ENCODE data around the gene EXOC6. TPM values are rescaled to one million over a fixed set of nuclear protein-coding genes. Genes with fewer than 3 reads are reported as not detected.

Gene EXOC6
- total RNA-seq, 2 experiments from 2014 or later, result 8.8 to 9.5 TPM

DNA sequence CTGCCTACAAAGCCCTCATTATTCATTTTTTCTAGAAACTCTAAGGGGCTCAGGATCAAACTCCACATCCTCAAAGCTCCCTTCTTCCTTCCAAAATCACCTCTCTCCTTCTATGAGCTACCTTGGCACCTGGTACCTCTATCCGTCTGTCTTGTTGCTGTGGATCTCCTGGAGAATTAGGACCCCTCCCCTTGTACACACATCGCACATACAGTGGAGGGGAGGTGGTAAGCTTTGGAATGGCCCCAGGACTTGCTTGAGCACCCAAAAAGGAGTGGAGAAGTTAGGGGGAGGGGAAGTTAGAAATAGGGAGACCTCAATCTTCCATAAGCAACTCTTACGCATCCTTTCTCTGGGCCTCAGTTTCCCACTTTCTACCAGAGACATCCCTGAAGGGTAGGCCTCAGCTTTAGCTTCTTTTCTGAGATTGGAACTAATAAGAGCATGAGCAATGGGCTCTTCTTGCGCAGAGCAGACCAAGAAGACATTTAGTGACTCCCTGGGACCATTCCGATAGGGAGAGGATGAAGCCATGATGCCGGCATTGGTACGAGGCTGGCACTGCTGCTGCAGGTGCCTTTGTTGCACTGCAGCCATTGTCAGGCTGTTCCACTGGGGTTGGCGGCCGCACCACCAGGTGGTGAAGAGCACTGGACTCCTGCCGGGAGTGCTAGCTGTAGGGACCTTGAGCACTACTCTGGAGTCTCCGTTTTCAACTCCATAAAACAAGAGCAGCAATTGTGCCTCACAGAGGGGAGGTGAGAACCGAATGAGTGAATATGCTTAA, 216.7 kb downstream of the EXOC6 start:
- intact Hi-C loops (cut with micrococcal nuclease), result no loop called here
- POLR2A ChIA-PET, result interaction anchor here (0.7 to 1.3 kb wide), 2 partner anchors 10 to 107 kb away, joined by 3 to 6 read pairs; no protein-coding TSS in a partner anchor
- ATAC-seq, result no peak

DNA sequence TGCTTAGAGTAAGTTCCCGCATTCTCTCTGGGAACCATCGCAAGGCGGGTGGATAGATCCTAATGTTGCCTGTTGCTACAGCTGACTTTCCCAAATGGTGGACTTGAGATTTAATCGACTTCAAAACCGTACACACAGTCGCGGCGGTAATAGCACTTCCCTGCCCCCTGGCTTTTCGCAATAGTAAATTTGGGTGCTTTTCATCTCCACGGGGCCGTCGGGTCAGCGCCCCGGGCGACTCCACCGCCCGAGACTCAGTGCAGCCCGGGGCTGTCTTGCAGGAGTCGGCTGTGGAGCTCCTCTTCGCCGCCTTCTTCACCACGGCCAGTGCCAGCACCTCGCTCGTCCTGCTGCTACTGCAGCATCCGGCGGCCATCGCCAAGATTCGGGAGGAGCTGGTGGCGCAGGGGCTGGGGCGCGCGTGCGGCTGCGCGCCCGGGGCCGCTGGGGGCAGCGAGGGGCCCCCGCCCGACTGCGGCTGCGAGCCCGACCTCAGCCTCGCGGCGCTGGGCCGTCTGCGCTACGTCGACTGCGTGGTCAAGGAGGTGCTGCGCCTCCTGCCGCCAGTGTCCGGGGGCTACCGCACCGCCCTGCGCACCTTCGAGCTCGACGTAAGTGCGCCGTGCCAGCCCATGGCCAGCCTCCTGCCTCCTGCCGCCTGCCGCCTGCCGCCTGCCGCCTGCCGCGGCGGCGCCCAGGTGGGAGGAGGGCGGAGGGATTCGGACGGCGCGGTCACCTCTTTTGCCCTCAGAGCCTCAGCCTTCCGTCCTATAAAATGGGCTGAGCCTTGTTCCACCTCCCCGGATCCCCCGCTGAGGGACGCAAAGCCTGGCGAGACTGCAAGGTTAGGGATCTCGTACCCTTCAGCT, 217.6 kb downstream of the EXOC6 start:
- Mint-ChIP-seq H3K9me3 (no peaks in the 10 kb centered on the region), H3K4me3 (no peak overlapping the region), H3K36me3 (ENCODE audit: low read depth) (no peaks in the 10 kb centered on the region), H3K27me3 (peaks cover 71% of the 10 kb centered on the region), H3K27ac (no peak overlapping the region), H3K4me1 (ENCODE audit: low read depth) (peaks cover 22% of the 10 kb centered on the region)
- intact Hi-C loops (cut with micrococcal nuclease), result no loop called here
- peak; percentile 4 for DNase-seq
- CTCF ChIA-PET, result interaction anchor here (1.0 to 1.6 kb wide), 3 partner anchors 9 to 180 kb away, joined by 3 read pairs; no protein-coding TSS in a partner anchor
- TF ChIP-seq, protein P1, sequence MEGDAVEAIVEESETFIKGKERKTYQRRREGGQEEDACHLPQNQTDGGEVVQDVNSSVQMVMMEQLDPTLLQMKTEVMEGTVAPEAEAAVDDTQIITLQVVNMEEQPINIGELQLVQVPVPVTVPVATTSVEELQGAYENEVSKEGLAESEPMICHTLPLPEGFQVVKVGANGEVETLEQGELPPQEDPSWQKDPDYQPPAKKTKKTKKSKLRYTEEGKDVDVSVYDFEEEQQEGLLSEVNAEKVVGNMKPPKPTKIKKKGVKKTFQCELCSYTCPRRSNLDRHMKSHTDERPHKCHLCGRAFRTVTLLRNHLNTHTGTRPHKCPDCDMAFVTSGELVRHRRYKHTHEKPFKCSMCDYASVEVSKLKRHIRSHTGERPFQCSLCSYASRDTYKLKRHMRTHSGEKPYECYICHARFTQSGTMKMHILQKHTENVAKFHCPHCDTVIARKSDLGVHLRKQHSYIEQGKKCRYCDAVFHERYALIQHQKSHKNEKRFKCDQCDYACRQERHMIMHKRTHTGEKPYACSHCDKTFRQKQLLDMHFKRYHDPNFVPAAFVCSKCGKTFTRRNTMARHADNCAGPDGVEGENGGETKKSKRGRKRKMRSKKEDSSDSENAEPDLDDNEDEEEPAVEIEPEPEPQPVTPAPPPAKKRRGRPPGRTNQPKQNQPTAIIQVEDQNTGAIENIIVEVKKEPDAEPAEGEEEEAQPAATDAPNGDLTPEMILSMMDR (IDR thresholded peaks at IDR 0.05), result no peak
- POLR2A ChIA-PET, result interaction anchor here (1.3 kb wide), 1 partner anchor 10 kb away, joined by 6 read pairs; no protein-coding TSS in a partner anchor
- ATAC-seq, result no peak

More for the DNA sequence above, 216.7 kb downstream of the EXOC6 start:
- CTCF ChIA-PET, result interaction anchor here (1.0 to 3.2 kb wide), 8 partner anchors 8 to 179 kb away, joined by 3 to 20 read pairs (median 5); partner anchors contain the start of gene CYP26A1
- TF ChIP-seq, protein P1 (IDR thresholded peaks at IDR 0.05), result no peak
- Mint-ChIP-seq H3K9me3 (no peaks in the 10 kb centered on the region), H3K27ac (no peak overlapping the region), H3K4me1 (ENCODE audit: low read depth) (peaks cover 22% of the 10 kb centered on the region), H3K27me3 (peaks cover 64% of the 10 kb centered on the region), H3K36me3 (ENCODE audit: low read depth) (peaks cover under 1% of the 10 kb centered on the region), H3K4me3 (no peak overlapping the region)
- DNase-seq, result no peak

DNA sequence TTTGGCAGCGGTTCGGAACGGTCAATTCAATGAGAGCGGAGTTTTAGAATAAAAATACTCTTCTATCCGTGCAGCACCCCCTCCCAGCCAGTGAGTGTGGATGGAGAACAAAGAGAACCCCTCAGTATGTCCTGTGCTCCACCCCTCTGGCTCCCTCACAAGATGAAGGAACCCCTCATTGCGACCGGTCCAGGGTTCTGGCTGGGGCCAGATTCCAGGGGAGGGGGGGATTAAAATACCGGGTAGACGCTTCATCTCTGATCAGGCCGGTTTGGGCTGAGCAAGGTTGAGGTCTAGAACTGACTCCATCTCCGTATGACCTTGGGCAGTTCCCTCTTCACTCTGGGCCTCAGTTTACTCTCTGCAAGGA, 218.2 kb downstream of the EXOC6 start:
- ATAC-seq, result no peak
- Mint-ChIP-seq H3K27ac (no peak overlapping the region), H3K9me3 (no peaks in the 10 kb centered on the region), H3K36me3 (ENCODE audit: low read depth) (no peaks in the 10 kb centered on the region), H3K4me1 (ENCODE audit: low read depth) (peaks cover 22% of the 10 kb centered on the region), H3K4me3 (no peak overlapping the region), H3K27me3 (peaks cover 72% of the 10 kb centered on the region)
- CTCF ChIA-PET, result interaction anchor here (0.8 to 1.6 kb wide), 2 partner anchors 10 to 13 kb away, joined by 3 to 6 read pairs; no protein-coding TSS in a partner anchor
- POLR2A ChIA-PET, result interaction anchor here (1.3 kb wide), 1 partner anchor 9 kb away, joined by 6 read pairs; no protein-coding TSS in a partner anchor
- no peak for DNase-seq
- TF ChIP-seq, protein P1 (IDR thresholded peaks at IDR 0.05), result no peak
- intact Hi-C loops (cut with micrococcal nuclease), result no loop called here

DNA sequence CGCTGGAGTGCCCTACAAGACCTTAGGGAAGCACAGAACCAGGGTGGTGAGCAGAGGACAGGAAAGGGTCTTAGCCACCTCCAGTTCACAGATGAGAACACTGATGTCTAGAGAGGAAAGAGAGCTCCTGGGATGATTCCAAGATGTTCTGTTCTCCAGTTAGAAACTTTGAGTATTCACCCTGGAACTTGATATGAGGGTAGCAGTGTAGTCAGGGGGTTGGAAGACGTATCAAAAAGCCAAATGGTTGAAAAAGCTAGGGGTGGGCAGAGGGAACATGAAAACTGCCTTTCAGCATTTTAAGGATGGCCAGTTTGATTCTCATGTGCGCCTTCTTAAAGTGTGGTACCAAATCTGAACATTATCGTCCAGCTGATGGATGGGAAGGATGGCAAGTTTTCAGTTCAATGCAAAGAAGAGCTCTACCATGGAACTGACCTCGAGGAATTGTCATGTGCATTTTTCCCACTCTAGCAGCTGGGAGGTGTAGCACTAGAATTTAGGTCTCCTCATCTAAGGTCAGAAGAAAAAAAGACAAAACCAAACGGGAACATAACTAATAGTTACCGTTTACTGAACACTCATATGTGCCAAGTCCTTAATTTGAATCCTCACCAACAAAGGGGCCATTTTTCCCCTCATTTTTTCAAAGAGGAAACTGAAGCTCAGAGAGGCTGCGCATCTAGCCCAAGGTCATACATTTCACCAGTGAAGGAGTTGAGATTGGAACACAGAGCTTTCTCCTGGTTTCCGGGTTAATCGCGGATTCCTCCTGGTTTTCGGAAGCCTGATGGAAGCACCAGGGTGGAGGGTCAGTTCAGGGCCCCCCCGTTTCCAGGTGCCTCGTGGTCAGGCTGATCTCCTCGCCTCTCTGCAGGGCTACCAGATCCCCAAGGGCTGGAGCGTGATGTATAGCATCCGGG, 219.4 kb downstream of the EXOC6 start:
- ChIA-PET POLR2A (interaction anchor here (1.0 kb wide), 1 partner anchor 296 kb away, joined by 3 read pairs; no protein-coding TSS in a partner anchor), CTCF (interaction anchor here (0.7 to 1.6 kb wide), 8 partner anchors 9 to 285 kb away, joined by 3 to 8 read pairs (median 3); no protein-coding TSS in a partner anchor)
- DNase-seq, result no peak
- Mint-ChIP-seq H3K27me3 (peaks cover 73% of the 10 kb centered on the region), H3K36me3 (ENCODE audit: low read depth) (no peaks in the 10 kb centered on the region), H3K4me1 (ENCODE audit: low read depth) (peaks cover 16% of the 10 kb centered on the region), H3K27ac (no peak overlapping the region), H3K4me3 (no peak overlapping the region), H3K9me3 (no peaks in the 10 kb centered on the region)
- TF ChIP-seq, protein P1 (IDR thresholded peaks at IDR 0.05), result no peak
- intact Hi-C loops (cut with micrococcal nuclease), result no loop called here
- ATAC-seq, result no peak
